ACHN (cell line): ENCODE data around the gene SPATA31E1.

ENCODE experiments used
- DNase-seq: peaks from one replicate; pipeline ENCODE4 v3.0.0-alpha.2; 2015
- in situ Hi-C: cut with HindIII; loops from 2 replicates; pipeline ENCODE4 v1.10.0; 2017; ENCODE audit warnings: low sequenced_read_pairs, low pct_ligation_motif_present, low pct_unique_long_range_greater_than_20kb

SPATA31E1 gene

GRCh38 chr9:87880116-87880515, 2.6 kb upstream of the SPATA31E1 start:
- in situ Hi-C loops, result no loop called here
- no peak for DNase-seq

GRCh38 chr9:87880683-87881082, 2.0 kb upstream of the SPATA31E1 start:
- in situ Hi-C loops, result no loop called here
- no peak for DNase-seq

GRCh38 chr9:87883274-87883673, 597 bp downstream of the SPATA31E1 start:
- no peak for DNase-seq
- in situ Hi-C loops, result no loop called here

GRCh38 chr9:87883990-87884389, 1.3 kb downstream of the SPATA31E1 start:
- in situ Hi-C loops, result no loop called here
- peak; percentile 11 for DNase-seq

- in situ Hi-C loops, result no loop called here
- no peak for DNase-seq
These were observed 2.1 kb downstream of the SPATA31E1 start for GRCh38 chr9:87884578-87885459.

- in situ Hi-C loops, result no loop called here
These were observed 3.0 kb downstream of the SPATA31E1 start for GRCh38 chr9:87885484-87886189.

GRCh38 chr9:87886210-87886932, 3.7 kb downstream of the SPATA31E1 start:
- in situ Hi-C loops, result no loop called here
- DNase-seq, result no peak

More at GRCh38 chr9:87885484-87886189, 3.0 kb downstream of the SPATA31E1 start:
- DNase-seq, result no peak

- in situ Hi-C loops, result no loop called here
These were observed 4.3 kb downstream of the SPATA31E1 start for GRCh38 chr9:87886933-87887505.

GRCh38 chr9:87887661-87888480, 5.2 kb downstream of the SPATA31E1 start:
- in situ Hi-C loops, result no loop called here
- DNase-seq, result no peak

More at GRCh38 chr9:87886933-87887505, 4.3 kb downstream of the SPATA31E1 start:
- no peak for DNase-seq

- DNase-seq, result no peak
- in situ Hi-C loops, result no loop called here
These were observed 5.8 kb downstream of the SPATA31E1 start for GRCh38 chr9:87888501-87888900.

- in situ Hi-C loops, result no loop called here
- no peak for DNase-seq
These were observed 6.6 kb downstream of the SPATA31E1 start for GRCh38 chr9:87889065-87889881.

- in situ Hi-C loops, result no loop called here
- DNase-seq, result no peak
These were observed 7.2 kb downstream of the SPATA31E1 start for GRCh38 chr9:87889882-87890252.

GRCh38 chr9:87890837-87891236, 8.2 kb downstream of the SPATA31E1 start:
- in situ Hi-C loops, result no loop called here
- no peak for DNase-seq

- no peak for DNase-seq
- in situ Hi-C loops, result no loop called here
These were observed 9.1 kb downstream of the SPATA31E1 start for GRCh38 chr9:87891754-87892153.

GRCh38 chr9:87892956-87893355, 10.3 kb downstream of the SPATA31E1 start:
- DNase-seq, result no peak
- in situ Hi-C loops, result no loop called here

- DNase-seq, result no peak
These were observed 12.4 kb downstream of the SPATA31E1 start for GRCh38 chr9:87894998-87895625.

GRCh38 chr9:87896891-87897290, 14.2 kb downstream of the SPATA31E1 start:
- in situ Hi-C loops, result no loop called here
- no peak for DNase-seq

More at GRCh38 chr9:87894998-87895625, 12.4 kb downstream of the SPATA31E1 start:
- in situ Hi-C loops, result no loop called here
